Measurements from ENCODE around the gene BPHL. TPM values are rescaled to one million over a fixed set of nuclear protein-coding genes. Genes with fewer than 3 reads are reported as not detected.
A peak's percentile ranks its signal among the peaks of the same experiment; 100 is the strongest.
"Not testable (repeated sequence)": the region's sequence is repeated elsewhere in the genome, so short reads cannot be mapped to it uniquely, and the experiment has no call there.

Gene BPHL
- total RNA-seq, 4 donors from 2014 or later, result 6.7 to 21.6 (median 12.6) TPM

GRCh38 chr6:3076320-3076719 is 42.2 kb upstream of the BPHL start:
- H3K27ac ChIP-seq, result no peak overlapping the region
- TF ChIP-seq CTCF (IDR thresholded peaks at IDR 0.05), result no peak
- TF ChIP-seq EP300 (IDR thresholded peaks at IDR 0.05), result no peak
- no peak for TF ChIP-seq POLR2A (IDR thresholded peaks at IDR 0.05)
- H3K36me3 ChIP-seq, result peaks cover 3 to 49% (median 5%) of the 10 kb centered on the region in 3 donors
- H3K27me3 ChIP-seq, result no peaks in the 10 kb centered on the region
- peaks cover 5 to 32% (median 11%) of the 10 kb centered on the region in 4 donors for H3K4me1 ChIP-seq
- H3K4me3 ChIP-seq, result no peak overlapping the region
- DNase-seq (ENCODE audit: low spot score in 2 of 2), result no peak
- WGBS, 2 donors, result 86 to 93% methylated on average over 3 of the region's 3 CpGs
- H3K9me3 ChIP-seq, result no peaks in the 10 kb centered on the region

- DNase-seq (ENCODE audit: low spot score in 2 of 2), result no peak
- Histone ChIP-seq H3K27me3 (no peaks in the 10 kb centered on the region), H3K36me3 (peaks cover 3 to 58% (median 5%) of the 10 kb centered on the region in 3 donors), H3K4me3 (no peak overlapping the region), H3K4me1 (peaks cover 5 to 32% (median 11%) of the 10 kb centered on the region in 4 donors), H3K9me3 (no peaks in the 10 kb centered on the region), H3K27ac (no peak overlapping the region)
- WGBS, 2 donors, result 89 to 90% methylated on average over 9 of the region's 9 CpGs
- TF ChIP-seq EP300 (IDR thresholded peaks at IDR 0.05) (no peak), CTCF (IDR thresholded peaks at IDR 0.05) (no peak), POLR2A (IDR thresholded peaks at IDR 0.05) (no peak)
These were observed 41.1 kb upstream of the BPHL start for GRCh38 chr6:3077430-3077829.

- H3K9me3 ChIP-seq; H3K4me3 ChIP-seq; DNase-seq (ENCODE audit: low spot score in 2 of 2); H3K27ac ChIP-seq; H3K27me3 ChIP-seq: not testable (repeated sequence)
- Histone ChIP-seq H3K36me3 (peaks cover 5 to 68% (median 7%) of the 10 kb centered on the region in 3 donors), H3K4me1 (peaks cover 5 to 25% (median 11%) of the 10 kb centered on the region in 4 donors)
- WGBS, 2 donors, result 92 to 98% methylated on average over 8 of the region's 8 CpGs
These were observed 39.6 kb upstream of the BPHL start for GRCh38 chr6:3078952-3079351.

- Histone ChIP-seq H3K4me1 (peaks cover 5 to 18% (median 11%) of the 10 kb centered on the region in 4 donors), H3K27ac (no peak overlapping the region), H3K27me3 (no peaks in the 10 kb centered on the region), H3K9me3 (no peaks in the 10 kb centered on the region), H3K4me3 (no peak overlapping the region), H3K36me3 (peaks cover 5 to 75% (median 9%) of the 10 kb centered on the region in 3 donors)
- WGBS, 2 donors, result 100% methylated on average over 1 of the region's 1 CpG
- TF ChIP-seq EP300 (IDR thresholded peaks at IDR 0.05) (no peak), CTCF (IDR thresholded peaks at IDR 0.05) (no peak), POLR2A (IDR thresholded peaks at IDR 0.05) (no peak)
- no peak for DNase-seq (ENCODE audit: low spot score in 2 of 2)
These were observed 38.8 kb upstream of the BPHL start for GRCh38 chr6:3079682-3080081.

GRCh38 chr6:3081960-3082359 is 36.6 kb upstream of the BPHL start:
- no peak overlapping the region for H3K4me3 ChIP-seq
- no peaks in the 10 kb centered on the region for H3K27me3 ChIP-seq
- 84 to 86% methylated on average over 5 of the region's 5 CpGs for WGBS, 2 donors
- no peaks in the 10 kb centered on the region for H3K4me1 ChIP-seq
- DNase-seq (ENCODE audit: low spot score in 2 of 2), result peak in 1 of 2 donors; percentile 23
- H3K27ac ChIP-seq, result no peak overlapping the region
- H3K36me3 ChIP-seq, result peaks cover 5 to 95% (median 9%) of the 10 kb centered on the region in 3 donors
- no peaks in the 10 kb centered on the region for H3K9me3 ChIP-seq
- TF ChIP-seq CTCF (IDR thresholded peaks at IDR 0.05), result no peak
- TF ChIP-seq EP300 (IDR thresholded peaks at IDR 0.05), result peak in 1 of 2 donors; percentile 35

- Histone ChIP-seq H3K27ac (no peak overlapping the region), H3K4me3 (no peak overlapping the region), H3K9me3 (no peaks in the 10 kb centered on the region), H3K27me3 (no peaks in the 10 kb centered on the region), H3K36me3 (peaks cover 0 to 83% (median 11%) of the 10 kb centered on the region in 3 donors), H3K4me1 (peaks cover 0 to 14% (median 0%) of the 10 kb centered on the region in 4 donors)
- WGBS, 2 donors, result 83 to 87% methylated on average over 4 of the region's 4 CpGs
- TF ChIP-seq POLR2A (IDR thresholded peaks at IDR 0.05), result no peak
- no peak for TF ChIP-seq EP300 (IDR thresholded peaks at IDR 0.05)
- TF ChIP-seq CTCF (IDR thresholded peaks at IDR 0.05), result no peak
- no peak for DNase-seq (ENCODE audit: low spot score in 2 of 2)
These were observed 33.4 kb upstream of the BPHL start for GRCh38 chr6:3085074-3085473.

Measured in tibial nerve (tissue), 4 donors.